ENCODE measurements around the gene KCNQ5.

KCNQ5 gene

GRCh38 chr6:73076211-73076954 is 454.5 kb downstream of the KCNQ5 start:
- Mint-ChIP-seq H3K9me3 (no peaks in the 10 kb centered on the region), H3K36me3 (peaks cover 8% of the 10 kb centered on the region), H3K4me1 (no peaks in the 10 kb centered on the region), H3K4me3 (no peak overlapping the region), H3K27ac (no peak overlapping the region), H3K27me3 (no peaks in the 10 kb centered on the region)

GRCh38 chr6:73078333-73078862 is 456.5 kb downstream of the KCNQ5 start:
- Mint-ChIP-seq H3K36me3 (peaks cover 12% of the 10 kb centered on the region), H3K27me3 (no peaks in the 10 kb centered on the region), H3K4me1 (no peaks in the 10 kb centered on the region), H3K27ac (no peak overlapping the region), H3K9me3 (no peaks in the 10 kb centered on the region), H3K4me3 (no peak overlapping the region)

DNA sequence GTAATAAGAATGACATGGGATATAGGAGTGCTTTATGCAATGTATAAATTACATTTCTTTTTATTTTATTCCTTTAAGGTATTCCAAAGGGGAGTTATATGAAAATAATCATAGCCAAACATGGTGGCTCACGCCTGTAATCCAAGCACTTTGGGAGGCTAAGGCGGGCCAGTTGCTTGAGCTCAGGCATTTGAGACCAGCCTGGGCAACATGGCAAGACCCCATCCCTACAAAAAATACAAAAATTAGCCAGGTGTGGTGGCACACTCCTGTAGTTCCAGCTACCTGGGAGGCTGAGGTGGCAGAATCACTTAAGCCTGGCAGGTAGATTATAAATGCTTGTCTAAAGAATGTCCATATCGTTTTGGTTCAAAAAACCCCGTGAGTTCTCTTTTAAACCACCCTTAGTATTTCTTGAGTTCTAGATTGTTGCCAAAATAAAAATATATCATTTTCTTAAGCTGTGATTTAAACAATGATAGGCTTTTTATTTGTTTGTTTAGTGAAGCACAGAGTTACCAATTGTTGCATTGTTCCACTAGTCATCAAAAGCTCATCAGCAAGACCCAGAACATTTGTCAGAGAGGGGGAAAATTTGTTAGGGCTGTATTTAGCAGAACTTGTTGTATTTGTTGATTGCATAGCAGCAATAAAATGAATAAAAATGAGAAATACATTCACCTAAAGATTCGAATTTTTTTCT is 457.2 kb downstream of the KCNQ5 start:
- H3K27me3 Mint-ChIP-seq, result no peaks in the 10 kb centered on the region
- H3K9me3 Mint-ChIP-seq, result no peaks in the 10 kb centered on the region
- H3K27ac Mint-ChIP-seq, result no peak overlapping the region
- no peaks in the 10 kb centered on the region for H3K4me1 Mint-ChIP-seq
- peaks cover 12% of the 10 kb centered on the region for H3K36me3 Mint-ChIP-seq
- H3K4me3 Mint-ChIP-seq, result no peak overlapping the region

DNA sequence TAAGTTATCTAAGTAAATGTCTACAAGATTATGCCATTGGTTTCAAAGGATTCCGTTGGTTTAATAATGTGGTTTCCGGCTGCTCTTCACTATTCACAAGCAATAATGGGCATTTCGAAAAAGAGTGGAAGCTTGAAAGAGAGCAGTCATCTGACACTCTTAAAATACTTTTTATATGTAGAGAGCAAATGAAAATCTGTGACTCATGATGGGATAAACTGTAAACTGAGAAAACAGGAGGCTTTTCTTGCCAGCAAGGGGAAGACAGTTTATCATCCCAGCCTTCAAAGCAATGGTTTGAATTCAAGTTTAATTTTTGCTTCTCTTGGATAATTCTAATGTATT is 457.7 kb downstream of the KCNQ5 start:
- no peaks in the 10 kb centered on the region for H3K27me3 Mint-ChIP-seq
- H3K9me3 Mint-ChIP-seq, result no peaks in the 10 kb centered on the region
- no peak overlapping the region for H3K4me3 Mint-ChIP-seq
- H3K27ac Mint-ChIP-seq, result no peak overlapping the region
- H3K36me3 Mint-ChIP-seq, result peaks cover 14% of the 10 kb centered on the region
- no peaks in the 10 kb centered on the region for H3K4me1 Mint-ChIP-seq

- no peaks in the 10 kb centered on the region for H3K27me3 Mint-ChIP-seq
- peaks cover 14% of the 10 kb centered on the region for H3K36me3 Mint-ChIP-seq
- no peaks in the 10 kb centered on the region for H3K9me3 Mint-ChIP-seq
- H3K4me3 Mint-ChIP-seq, result no peak overlapping the region
- no peak overlapping the region for H3K27ac Mint-ChIP-seq
- H3K4me1 Mint-ChIP-seq, result no peaks in the 10 kb centered on the region
Measured at GRCh38 chr6:73079978-73080377, 458.1 kb downstream of the KCNQ5 start.

- no peaks in the 10 kb centered on the region for H3K9me3 Mint-ChIP-seq
- H3K27me3 Mint-ChIP-seq, result no peaks in the 10 kb centered on the region
- H3K36me3 Mint-ChIP-seq, result peaks cover 16% of the 10 kb centered on the region
- H3K4me1 Mint-ChIP-seq, result no peaks in the 10 kb centered on the region
- H3K27ac Mint-ChIP-seq, result no peak overlapping the region
- H3K4me3 Mint-ChIP-seq, result no peak overlapping the region
Measured at GRCh38 chr6:73081955-73082354, 460.1 kb downstream of the KCNQ5 start.

GRCh38 chr6:73083886-73084285 is 462.0 kb downstream of the KCNQ5 start:
- Mint-ChIP-seq H3K9me3 (no peaks in the 10 kb centered on the region), H3K4me3 (no peak overlapping the region), H3K27ac (no peak overlapping the region), H3K36me3 (peaks cover 24% of the 10 kb centered on the region), H3K27me3 (no peaks in the 10 kb centered on the region), H3K4me1 (no peaks in the 10 kb centered on the region)

- Mint-ChIP-seq H3K4me3 (no peak overlapping the region), H3K9me3 (no peaks in the 10 kb centered on the region), H3K36me3 (peaks cover 33% of the 10 kb centered on the region), H3K27ac (no peak overlapping the region), H3K27me3 (no peaks in the 10 kb centered on the region), H3K4me1 (no peaks in the 10 kb centered on the region)
Measured at GRCh38 chr6:73085443-73085871, 463.6 kb downstream of the KCNQ5 start.

DNA sequence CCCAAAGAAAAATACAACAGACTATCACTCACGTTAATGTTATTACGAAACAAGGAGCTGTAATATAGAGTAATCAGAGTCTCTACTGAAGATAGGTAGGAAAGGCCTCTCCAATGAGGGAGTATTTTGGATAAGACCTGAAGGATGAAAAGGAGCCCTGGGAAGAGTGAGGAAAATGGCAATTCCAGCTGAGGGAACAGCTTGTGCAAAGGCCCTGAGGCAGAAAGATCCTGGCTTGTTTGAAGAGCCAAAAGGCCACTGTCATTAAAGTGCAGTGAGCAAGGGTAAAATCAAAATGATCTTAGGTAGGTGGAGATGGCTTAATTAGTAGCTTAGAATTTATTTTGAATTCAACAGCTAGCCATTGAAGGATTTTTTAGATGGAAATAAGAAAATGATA is 464.9 kb downstream of the KCNQ5 start:
- Mint-ChIP-seq H3K9me3 (peaks cover 4% of the 10 kb centered on the region), H3K27me3 (no peaks in the 10 kb centered on the region), H3K27ac (no peak overlapping the region), H3K4me3 (no peak overlapping the region), H3K36me3 (peaks cover 37% of the 10 kb centered on the region), H3K4me1 (no peaks in the 10 kb centered on the region)

DNA sequence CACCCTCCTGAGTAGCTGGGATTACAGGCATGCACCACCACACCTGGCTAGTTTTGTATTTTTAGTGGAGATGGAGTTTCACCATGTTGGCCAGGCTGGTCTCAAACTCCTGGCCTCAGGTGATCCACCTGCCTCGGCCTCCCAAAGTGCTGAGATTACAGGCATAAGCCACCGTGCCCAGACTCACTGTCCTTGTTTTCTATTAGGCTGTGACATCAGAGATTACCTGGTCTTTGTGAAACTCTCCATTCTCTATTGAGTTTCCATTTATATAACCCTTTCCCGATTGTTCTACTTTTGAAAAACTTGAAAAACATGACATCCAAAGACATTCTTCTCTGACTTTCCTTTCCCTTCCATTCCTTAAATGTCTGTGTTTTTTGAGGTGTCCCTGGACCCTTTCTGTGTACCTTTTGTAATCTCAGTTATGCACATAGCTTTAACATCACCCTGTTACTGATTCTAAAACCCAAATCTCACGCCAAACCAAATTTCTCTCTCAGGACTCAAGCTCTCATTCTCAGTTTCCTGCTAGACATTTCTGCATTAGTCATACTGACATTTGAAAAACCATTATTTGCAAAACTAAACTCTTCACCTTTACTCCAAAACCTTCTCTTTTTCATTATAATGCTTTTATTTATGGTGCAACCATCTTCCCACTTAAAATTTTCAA is 466.4 kb downstream of the KCNQ5 start:
- no peaks in the 10 kb centered on the region for H3K27me3 Mint-ChIP-seq
- H3K4me1 Mint-ChIP-seq, result no peaks in the 10 kb centered on the region
- H3K9me3 Mint-ChIP-seq, result peaks cover 14% of the 10 kb centered on the region
- H3K4me3 Mint-ChIP-seq, result no peak overlapping the region
- peaks cover 42% of the 10 kb centered on the region for H3K36me3 Mint-ChIP-seq
- H3K27ac Mint-ChIP-seq, result no peak overlapping the region

DNA sequence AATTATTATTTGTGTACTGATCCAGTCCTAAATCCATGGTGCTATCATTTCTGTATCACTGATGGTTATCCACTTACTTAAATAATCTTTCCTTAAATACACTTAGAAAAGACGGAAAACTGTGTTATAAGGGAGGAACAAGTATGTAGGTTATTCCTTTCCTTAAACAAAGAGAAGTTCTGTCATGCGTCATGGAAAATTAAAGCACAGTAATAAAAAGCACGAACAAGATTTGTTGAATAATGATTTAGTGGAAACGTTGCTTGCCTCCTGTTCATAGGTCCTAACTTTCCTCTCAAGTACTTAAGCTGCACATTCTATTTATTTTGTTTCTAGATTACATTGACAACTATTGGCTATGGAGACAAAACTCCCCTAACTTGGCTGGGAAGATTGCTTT is 483.1 kb downstream of the KCNQ5 start:
- Mint-ChIP-seq H3K36me3 (peaks cover 3% of the 10 kb centered on the region), H3K4me1 (no peaks in the 10 kb centered on the region)

GRCh38 chr6:73107016-73107415 is 485.2 kb downstream of the KCNQ5 start:
- peaks cover 7% of the 10 kb centered on the region for H3K36me3 Mint-ChIP-seq
- H3K4me1 Mint-ChIP-seq, result no peaks in the 10 kb centered on the region
- no peaks in the 10 kb centered on the region for H3K27me3 Mint-ChIP-seq
- H3K4me3 Mint-ChIP-seq, result no peak overlapping the region
- no peaks in the 10 kb centered on the region for H3K9me3 Mint-ChIP-seq
- no peak overlapping the region for H3K27ac Mint-ChIP-seq

More for the DNA sequence above, 483.1 kb downstream of the KCNQ5 start:
- H3K27ac Mint-ChIP-seq, result no peak overlapping the region
- H3K9me3 Mint-ChIP-seq, result peaks cover 3% of the 10 kb centered on the region
- no peak overlapping the region for H3K4me3 Mint-ChIP-seq
- no peaks in the 10 kb centered on the region for H3K27me3 Mint-ChIP-seq

- H3K36me3 Mint-ChIP-seq, result peaks cover 10% of the 10 kb centered on the region
- no peak overlapping the region for H3K27ac Mint-ChIP-seq
- no peak overlapping the region for H3K4me3 Mint-ChIP-seq
- H3K4me1 Mint-ChIP-seq, result no peaks in the 10 kb centered on the region
- no peaks in the 10 kb centered on the region for H3K9me3 Mint-ChIP-seq
- H3K27me3 Mint-ChIP-seq, result no peaks in the 10 kb centered on the region
Measured at GRCh38 chr6:73108949-73109348, 487.1 kb downstream of the KCNQ5 start.

- Mint-ChIP-seq H3K4me3 (no peak overlapping the region), H3K27ac (no peak overlapping the region)
Measured at GRCh38 chr6:73109659-73110058, 487.8 kb downstream of the KCNQ5 start.

GRCh38 chr6:73116330-73116729 is 494.5 kb downstream of the KCNQ5 start:
- H3K27ac Mint-ChIP-seq, result no peak overlapping the region
- H3K27me3 Mint-ChIP-seq, result no peaks in the 10 kb centered on the region

More at GRCh38 chr6:73109659-73110058, 487.8 kb downstream of the KCNQ5 start:
- H3K9me3 Mint-ChIP-seq, result no peaks in the 10 kb centered on the region
- H3K4me1 Mint-ChIP-seq, result no peaks in the 10 kb centered on the region
- peaks cover 10% of the 10 kb centered on the region for H3K36me3 Mint-ChIP-seq
- H3K27me3 Mint-ChIP-seq, result no peaks in the 10 kb centered on the region

More at GRCh38 chr6:73116330-73116729, 494.5 kb downstream of the KCNQ5 start:
- Mint-ChIP-seq H3K36me3 (peaks cover 10% of the 10 kb centered on the region), H3K9me3 (no peaks in the 10 kb centered on the region), H3K4me3 (no peak overlapping the region), H3K4me1 (no peaks in the 10 kb centered on the region)
